NCI-H128 (cell line): Measurements from ENCODE around the gene ZNF212.
A peak's percentile ranks its signal among the peaks of the same experiment; 100 is the strongest.

ENCODE experiments used
- DNase-seq: peaks from one replicate; lab custom pipeline; 2025; ENCODE audit not compliant: unreplicated experiment; lab: John Stamatoyannopoulos, UW

Gene ZNF212

GRCh38 chr7:149284850-149285585, 45.6 kb downstream of the ZNF212 start:
- DNase-seq, result peak; percentile 96

- no peak for DNase-seq
These were observed 46.2 kb downstream of the ZNF212 start for GRCh38 chr7:149285603-149286002.

- no peak for DNase-seq
These were observed 47.5 kb downstream of the ZNF212 start for GRCh38 chr7:149286811-149287400.

- no peak for DNase-seq
These were observed 48.2 kb downstream of the ZNF212 start for GRCh38 chr7:149287622-149288021.

GRCh38 chr7:149289262-149289661, 49.8 kb downstream of the ZNF212 start:
- DNase-seq, result no peak

- DNase-seq, result no peak
These were observed 50.4 kb downstream of the ZNF212 start for GRCh38 chr7:149289856-149290255.

- no peak for DNase-seq
These were observed 51.8 kb downstream of the ZNF212 start for GRCh38 chr7:149291036-149291780.

GRCh38 chr7:149291781-149292461, 52.5 kb downstream of the ZNF212 start:
- no peak for DNase-seq

GRCh38 chr7:149292462-149292823, 53.0 kb downstream of the ZNF212 start:
- no peak for DNase-seq

GRCh38 chr7:149293338-149293737, 53.9 kb downstream of the ZNF212 start:
- no peak for DNase-seq

- DNase-seq, result no peak
These were observed 54.6 kb downstream of the ZNF212 start for GRCh38 chr7:149293946-149294633.

- no peak for DNase-seq
These were observed 55.4 kb downstream of the ZNF212 start for GRCh38 chr7:149294634-149295480.

GRCh38 chr7:149295481-149295850, 56.0 kb downstream of the ZNF212 start:
- DNase-seq, result no peak

GRCh38 chr7:149296368-149296767, 56.9 kb downstream of the ZNF212 start:
- DNase-seq, result no peak

- no peak for DNase-seq
These were observed 57.7 kb downstream of the ZNF212 start for GRCh38 chr7:149297034-149297755.

GRCh38 chr7:149300620-149301285, 61.3 kb downstream of the ZNF212 start:
- no peak for DNase-seq

GRCh38 chr7:149302222-149302621, 62.8 kb downstream of the ZNF212 start:
- no peak for DNase-seq

- no peak for DNase-seq
These were observed 63.4 kb downstream of the ZNF212 start for GRCh38 chr7:149302865-149303264.

- DNase-seq, result no peak
These were observed 64.6 kb downstream of the ZNF212 start for GRCh38 chr7:149304006-149304405.
